ENCODE results near the gene LYZL2. TPM values are rescaled to one million over a fixed set of nuclear protein-coding genes. Genes with fewer than 3 reads are reported as not detected.

LYZL2 gene
- total RNA-seq, 2 donors from 2014 or later = 3.3 TPM; not detected in 1

DNA sequence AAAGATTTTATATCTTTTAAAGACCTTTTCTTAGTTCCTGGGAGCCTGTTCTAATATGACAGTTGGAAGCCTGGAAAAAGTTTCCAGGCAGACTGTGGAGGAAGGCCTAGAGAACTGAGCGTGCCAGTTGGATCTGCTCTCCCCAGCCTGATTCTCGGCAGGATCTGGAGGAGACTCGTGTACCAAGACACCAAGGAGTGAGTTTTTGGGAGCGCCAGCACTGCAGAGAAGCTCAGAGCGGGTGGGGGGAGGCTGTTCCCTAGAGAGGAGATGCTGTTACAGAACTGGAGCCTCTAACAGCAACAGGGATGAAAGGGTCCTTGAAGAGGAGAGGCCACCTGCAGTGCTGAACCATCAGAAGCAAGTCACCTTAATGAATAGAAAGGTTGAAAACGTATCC lies 52.9 kb downstream of the LYZL2 start:
- no peaks in the 10 kb centered on the region for H3K4me1 ChIP-seq (replicated peaks)
- H3K4me3 ChIP-seq = no peak overlapping the region
- no peak for TF ChIP-seq CTCF (IDR thresholded peaks at IDR 0.05)
- no peak for TF ChIP-seq POLR2AphosphoS5 (IDR thresholded peaks at IDR 0.05)
- H3K36me3 ChIP-seq = no peaks in the 10 kb centered on the region
- WGBS = 73% methylated on average over 6 of the region's 6 CpGs
- no peaks in the 10 kb centered on the region for H3K9me3 ChIP-seq
- no peaks in the 10 kb centered on the region for H3K27me3 ChIP-seq (replicated peaks; ENCODE audit: insufficient read depth)
- no peak overlapping the region for H3K27ac ChIP-seq
- intact Hi-C loops (cut with DNase I) = no loop called here
- no peak for DNase-seq (ENCODE audit: low spot score)

DNA sequence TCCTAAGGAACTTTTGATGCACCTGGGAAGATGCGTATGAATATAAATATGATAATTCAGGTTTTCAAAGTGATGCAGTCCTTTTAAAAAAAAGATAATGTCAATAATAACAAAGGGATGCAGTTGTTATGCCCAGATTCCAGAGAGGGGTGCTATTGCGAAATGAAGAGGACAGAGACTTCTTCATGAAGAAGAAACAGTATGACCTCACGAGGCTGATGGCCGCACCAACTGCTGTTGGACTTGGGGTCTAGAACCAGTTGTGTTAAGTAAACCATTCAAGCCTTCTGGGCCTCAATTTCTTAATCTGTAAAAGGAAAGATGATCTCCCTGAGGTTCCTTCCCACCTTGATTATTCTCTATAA lies 55.1 kb downstream of the LYZL2 start:
- no peak for TF ChIP-seq POLR2A (IDR thresholded peaks at IDR 0.05)
- TF ChIP-seq POLR2AphosphoS5 (IDR thresholded peaks at IDR 0.05) = no peak
- TF ChIP-seq CTCF (IDR thresholded peaks at IDR 0.05) = no peak
- DNase-seq (ENCODE audit: low spot score) = no peak
- WGBS = 92% methylated on average over 4 of the region's 4 CpGs
- H3K9me3 ChIP-seq = no peaks in the 10 kb centered on the region
- intact Hi-C loops (cut with DNase I) = no loop called here
- no peaks in the 10 kb centered on the region for H3K36me3 ChIP-seq
- H3K4me3 ChIP-seq = no peak overlapping the region
- H3K4me1 ChIP-seq (replicated peaks) = no peaks in the 10 kb centered on the region
- no peaks in the 10 kb centered on the region for H3K27me3 ChIP-seq (replicated peaks; ENCODE audit: insufficient read depth)
- no peak overlapping the region for H3K27ac ChIP-seq

- Histone ChIP-seq H3K27me3 (replicated peaks; ENCODE audit: insufficient read depth) (no peaks in the 10 kb centered on the region), H3K9me3 (no peaks in the 10 kb centered on the region), H3K36me3 (no peaks in the 10 kb centered on the region), H3K4me3 (no peak overlapping the region), H3K27ac (no peak overlapping the region), H3K4me1 (replicated peaks) (no peaks in the 10 kb centered on the region)
- DNase-seq (ENCODE audit: low spot score) = no peak
- intact Hi-C loops (cut with DNase I) = no loop called here
- TF ChIP-seq POLR2AphosphoS5 (IDR thresholded peaks at IDR 0.05) (no peak), POLR2A (IDR thresholded peaks at IDR 0.05) (no peak), CTCF (IDR thresholded peaks at IDR 0.05) (no peak)
- WGBS = 79% methylated on average over 7 of the region's 7 CpGs
Measured at GRCh38 chr10:30573721-30574431, 55.7 kb downstream of the LYZL2 start.

DNA sequence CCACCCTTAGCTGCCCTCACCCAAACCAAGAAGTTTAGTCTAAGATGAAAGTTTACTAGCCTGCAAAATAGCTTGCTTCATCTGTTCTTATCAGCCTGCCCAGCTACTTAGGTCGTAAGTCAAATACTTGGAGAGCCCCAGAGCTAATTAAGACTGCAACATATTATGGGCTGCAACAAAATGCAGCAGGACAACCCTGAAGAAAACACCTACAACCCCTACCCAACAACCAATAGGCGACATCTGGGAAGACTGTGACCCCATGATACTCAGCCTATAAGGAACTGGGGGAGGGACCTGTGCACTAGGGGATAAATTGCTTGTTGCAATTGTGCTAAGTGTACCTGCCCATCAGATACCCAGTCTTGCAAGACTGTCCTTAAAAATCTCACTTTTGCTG lies 64.1 kb downstream of the LYZL2 start:
- no peaks in the 10 kb centered on the region for H3K27me3 ChIP-seq (replicated peaks; ENCODE audit: insufficient read depth)
- H3K9me3 ChIP-seq = no peaks in the 10 kb centered on the region
- TF ChIP-seq CTCF (IDR thresholded peaks at IDR 0.05) (no peak), POLR2A (IDR thresholded peaks at IDR 0.05) (no peak), POLR2AphosphoS5 (IDR thresholded peaks at IDR 0.05) (no peak)
- no peak overlapping the region for H3K27ac ChIP-seq
- no peak overlapping the region for H3K4me3 ChIP-seq
- no peak for DNase-seq (ENCODE audit: low spot score)
- intact Hi-C loops (cut with DNase I) = no loop called here
- 44% methylated on average over 2 of the region's 2 CpGs for WGBS
- H3K4me1 ChIP-seq (replicated peaks) = no peaks in the 10 kb centered on the region
- no peaks in the 10 kb centered on the region for H3K36me3 ChIP-seq

DNA sequence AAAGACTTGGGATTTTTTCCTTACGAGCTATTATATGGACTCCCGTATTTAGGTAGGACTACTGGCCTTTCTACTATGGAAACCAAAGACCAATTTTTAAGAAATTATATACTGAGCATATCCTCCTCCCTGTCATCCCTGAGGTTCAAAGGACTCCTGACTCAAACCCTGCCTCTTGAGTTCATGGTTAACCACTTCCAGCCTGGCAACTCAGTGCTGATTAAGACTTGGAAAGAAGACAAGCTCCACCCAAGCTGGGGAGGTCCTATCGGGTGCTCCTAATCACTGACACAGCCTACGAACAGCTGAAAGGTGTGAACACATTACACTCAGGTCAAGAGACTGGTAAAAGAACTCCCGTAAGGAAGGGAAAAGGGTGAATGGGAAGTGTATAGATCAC lies 66.8 kb downstream of the LYZL2 start:
- TF ChIP-seq POLR2A (IDR thresholded peaks at IDR 0.05) (no peak), POLR2AphosphoS5 (IDR thresholded peaks at IDR 0.05) (no peak), CTCF (IDR thresholded peaks at IDR 0.05) (no peak)
- intact Hi-C loops (cut with DNase I) = no loop called here
- Histone ChIP-seq H3K4me1 (replicated peaks) (no peaks in the 10 kb centered on the region), H3K27me3 (replicated peaks; ENCODE audit: insufficient read depth) (no peaks in the 10 kb centered on the region), H3K36me3 (no peaks in the 10 kb centered on the region), H3K9me3 (no peaks in the 10 kb centered on the region), H3K4me3 (no peak overlapping the region), H3K27ac (no peak overlapping the region)
- 86% methylated on average over 5 of the region's 5 CpGs for WGBS
- DNase-seq (ENCODE audit: low spot score) = no peak

Measured in prostate gland (tissue), 2 donors.